Esophagus (tissue), 2 donors: Measurements from ENCODE around the gene KRTAP19-8. TPM values are rescaled to one million over a fixed set of nuclear protein-coding genes. Genes with fewer than 3 reads are reported as not detected.

Experiments used
- H3K27ac ChIP-seq, 2 donors: one replicate each; pipeline ENCODE4 v1.5.1; 2013; ENCODE audit warnings: low read depth in 2 of 2, mild to moderate bottlenecking in 2 of 2, inconsistent platforms in 1 of 2, low read length in 1 of 2, moderate library complexity in 1 of 2
- H3K27me3 ChIP-seq, 2 donors: one replicate each; pipeline ENCODE4 v1.6.1; 2013; ENCODE audit warnings: low read length in 2 of 2, control low read depth in 1 of 2, mild to moderate bottlenecking in 1 of 2; ENCODE audit not compliant: insufficient read depth in 2 of 2, control insufficient read depth in 1 of 2
- H3K36me3 ChIP-seq, 2 donors: one replicate each; pipeline ENCODE4 v1.6.1; 2013; ENCODE audit warnings: low read length in 1 of 2; ENCODE audit not compliant: control insufficient read depth in 2 of 2, insufficient read depth in 2 of 2
- H3K4me1 ChIP-seq, 2 donors: one replicate each; pipeline ENCODE4 v1.6.1; 2013; ENCODE audit warnings: low read length in 1 of 2; ENCODE audit not compliant: control insufficient read depth in 2 of 2, insufficient read depth in 2 of 2
- H3K4me3 ChIP-seq, 2 donors: one replicate each; pipeline ENCODE4 v1.5.1; 2013; ENCODE audit warnings: low read length in 2 of 2, mild to moderate bottlenecking in 2 of 2, low read depth in 1 of 2, moderate library complexity in 1 of 2
- H3K9me3 ChIP-seq, 2 donors: one replicate each; pipeline ENCODE4 v1.6.1; 2013; ENCODE audit warnings: mild to moderate bottlenecking in 2 of 2, low read depth in 1 of 2, low read length in 1 of 2, moderate library complexity in 1 of 2; ENCODE audit not compliant: control insufficient read depth in 2 of 2, insufficient read depth in 1 of 2
- WGBS, 2 donors: extraction: QIAGEN DNeasy Blood & Tissue Kit; methylation state at CpG; one replicate each; pipeline ENCODE4 v1.1.7; 2013; 5-methylcytosine and 5-hydroxymethylcytosine counted together
- polyA plus RNA-seq, 2 donors: library from polyadenylated mRNA; stranded (reverse); fragments of 200-250 nt; gene quantifications; one replicate each; pipeline ENCODE4 v1.2.3, GENCODE V29; 2013
- donor health status: healthy with polysubstance abuse.
- donor health status: Bipolar disorder and iron deficiency.

KRTAP19-8 gene, protein sequence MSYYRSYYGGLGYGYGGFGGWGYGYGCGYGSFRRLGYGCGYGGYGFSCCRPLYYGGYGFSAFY
- polyA plus RNA-seq: not detected

DNA sequence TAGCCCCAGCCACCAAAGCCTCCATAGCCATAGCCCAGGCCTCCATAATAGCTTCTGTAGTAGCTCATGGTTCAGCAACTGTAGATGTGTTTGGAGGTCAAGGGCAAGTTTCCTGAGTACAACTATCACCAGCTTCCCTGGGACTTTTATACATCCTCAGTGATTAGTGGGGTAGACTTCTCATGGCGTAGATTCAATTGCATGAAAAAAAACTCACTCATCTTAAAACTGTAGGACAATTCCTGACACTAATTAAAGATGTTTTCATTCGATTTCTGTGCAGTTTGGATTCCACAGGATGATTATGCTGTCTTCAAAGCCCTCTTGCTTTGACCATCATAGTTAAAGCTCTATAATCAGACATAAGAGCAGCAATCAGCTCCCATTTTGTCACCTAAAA lies at the start of gene KRTAP19-8:
KRTAP19-8 (minus strand) TSS at position 101 of the 400 bp plus-strand sequence; CDS start at position 68, 33 bp downstream.
- H3K27me3 ChIP-seq: no peaks in the 10 kb centered on the region
- no peak within 1 kb of the TSS for H3K27ac ChIP-seq
- H3K4me3 ChIP-seq: no peak within 1 kb of the TSS
- 50 to 54% methylated on average over 2 of the region's 2 CpGs for WGBS, 2 donors
- H3K9me3 ChIP-seq: peaks cover 0 to 2% of the 10 kb centered on the region in 2 donors
- no peaks in the 10 kb centered on the region for H3K36me3 ChIP-seq
- no peaks in the 10 kb centered on the region for H3K4me1 ChIP-seq

GRCh38 chr21:31087639-31088473 lies 49.6 kb upstream of the KRTAP19-8 start:
- Histone ChIP-seq H3K4me3 (no peak overlapping the region), H3K36me3 (no peaks in the 10 kb centered on the region), H3K9me3 (peaks cover 0 to 5% of the 10 kb centered on the region in 2 donors), H3K27me3 (no peaks in the 10 kb centered on the region), H3K4me1 (no peaks in the 10 kb centered on the region), H3K27ac (no peak overlapping the region)
- 76 to 81% methylated on average over 34 of the region's 34 CpGs for WGBS, 2 donors

- Histone ChIP-seq H3K27me3 (no peaks in the 10 kb centered on the region), H3K4me3 (no peak overlapping the region), H3K4me1 (no peaks in the 10 kb centered on the region), H3K27ac (no peak overlapping the region), H3K9me3 (peaks cover 0 to 5% of the 10 kb centered on the region in 2 donors), H3K36me3 (no peaks in the 10 kb centered on the region)
- 67 to 73% methylated on average over 6 of the region's 6 CpGs for WGBS, 2 donors
Observed at GRCh38 chr21:31084689-31085088, 46.4 kb upstream of the KRTAP19-8 start.

DNA sequence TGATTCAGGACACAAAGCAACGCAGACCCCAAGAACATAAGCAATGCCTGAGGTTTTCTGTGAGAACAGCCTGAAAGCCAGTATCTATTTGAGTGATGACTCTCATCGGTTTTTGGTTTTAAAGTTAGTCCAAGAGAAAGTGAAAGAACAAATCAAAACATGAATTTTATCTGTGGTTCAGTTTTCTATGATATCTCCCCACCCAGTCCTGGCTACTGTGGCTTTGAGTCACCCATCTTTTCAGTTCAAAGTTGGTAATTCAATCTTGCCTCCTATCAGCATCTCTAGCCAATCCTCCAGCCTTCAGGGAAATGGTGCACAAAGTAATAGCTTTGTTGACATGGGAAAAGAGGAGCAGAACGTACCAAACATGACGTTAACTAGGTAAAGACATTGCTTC lies 40.5 kb upstream of the KRTAP19-8 start:
- Histone ChIP-seq H3K4me1 (no peaks in the 10 kb centered on the region), H3K9me3 (no peaks in the 10 kb centered on the region), H3K4me3 (no peak overlapping the region), H3K27me3 (no peaks in the 10 kb centered on the region), H3K36me3 (no peaks in the 10 kb centered on the region), H3K27ac (no peak overlapping the region)
- 53 to 57% methylated on average over 4 of the region's 4 CpGs for WGBS, 2 donors

DNA sequence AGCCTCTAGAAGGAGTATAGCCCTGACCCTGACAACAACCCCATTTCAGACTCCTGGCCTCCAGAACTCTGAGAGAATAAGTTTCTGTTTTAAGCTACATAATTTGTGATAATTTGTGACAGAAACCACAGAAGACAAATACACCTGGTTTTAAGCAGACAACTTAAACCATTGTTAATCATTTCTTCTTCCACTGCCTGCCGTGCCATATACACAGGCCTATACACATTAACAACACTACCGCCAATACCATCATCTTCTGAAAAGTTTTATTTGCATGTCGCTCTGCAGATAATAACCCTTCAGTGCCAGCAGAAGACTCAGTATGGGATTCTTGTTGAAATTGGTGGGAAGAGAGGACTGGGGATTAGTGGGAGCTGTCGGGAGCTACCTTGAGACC lies 39.9 kb upstream of the KRTAP19-8 start:
- WGBS, 2 donors: 82 to 89% methylated on average over 4 of the region's 4 CpGs
- H3K36me3 ChIP-seq: no peaks in the 10 kb centered on the region
- no peaks in the 10 kb centered on the region for H3K27me3 ChIP-seq
- H3K4me3 ChIP-seq: no peak overlapping the region
- H3K4me1 ChIP-seq: no peaks in the 10 kb centered on the region
- H3K9me3 ChIP-seq: no peaks in the 10 kb centered on the region
- H3K27ac ChIP-seq: no peak overlapping the region

GRCh38 chr21:31075848-31076247 lies 37.6 kb upstream of the KRTAP19-8 start:
- no peak overlapping the region for H3K4me3 ChIP-seq
- no peaks in the 10 kb centered on the region for H3K36me3 ChIP-seq
- H3K4me1 ChIP-seq: no peaks in the 10 kb centered on the region
- no peaks in the 10 kb centered on the region for H3K27me3 ChIP-seq
- no peak overlapping the region for H3K27ac ChIP-seq
- no peaks in the 10 kb centered on the region for H3K9me3 ChIP-seq
- 92 to 95% methylated on average over 6 of the region's 6 CpGs for WGBS, 2 donors

DNA sequence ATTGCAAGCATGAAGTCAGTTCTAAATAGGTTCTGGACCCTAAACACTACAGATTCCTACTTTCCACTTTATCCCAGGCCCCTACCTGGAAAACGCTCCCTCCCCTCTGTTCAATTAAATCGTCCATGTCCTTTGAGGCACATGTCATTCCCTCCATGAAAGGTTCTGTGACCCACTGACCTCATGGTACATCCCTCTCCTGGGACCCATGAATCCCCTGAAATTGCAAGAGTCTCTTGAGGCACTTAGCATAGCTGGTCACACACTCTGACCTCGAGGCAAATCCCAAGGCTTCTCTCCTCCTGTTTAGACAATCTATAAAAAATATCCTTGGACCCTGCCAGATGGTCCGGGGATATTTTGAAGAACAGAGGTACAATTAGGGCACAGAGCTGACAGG lies 34.3 kb upstream of the KRTAP19-8 start:
- Histone ChIP-seq H3K9me3 (no peaks in the 10 kb centered on the region), H3K4me1 (no peaks in the 10 kb centered on the region), H3K27me3 (no peaks in the 10 kb centered on the region), H3K4me3 (no peak overlapping the region), H3K27ac (no peak overlapping the region), H3K36me3 (no peaks in the 10 kb centered on the region)
- 48 to 51% methylated on average over 4 of the region's 4 CpGs for WGBS, 2 donors

DNA sequence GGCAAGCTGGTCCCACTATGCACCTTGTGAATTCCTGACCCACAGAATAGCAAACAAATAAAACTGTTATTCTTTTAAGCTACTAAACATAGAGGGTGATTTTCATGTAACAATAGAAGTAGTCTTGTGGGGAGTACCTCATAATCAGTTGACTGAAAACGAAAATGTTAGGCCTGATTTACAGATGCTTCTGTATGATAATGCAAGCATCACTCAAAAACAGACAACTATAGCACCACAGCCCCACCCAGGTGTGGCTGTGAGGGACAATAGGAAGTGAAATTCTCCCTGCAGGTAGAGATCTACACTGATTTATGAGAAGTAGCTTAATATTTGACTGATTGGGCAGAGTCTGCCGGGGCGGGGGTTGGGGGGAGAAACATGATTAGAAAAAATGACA lies 26.5 kb upstream of the KRTAP19-8 start:
- Histone ChIP-seq H3K36me3 (no peaks in the 10 kb centered on the region), H3K4me3 (no peak overlapping the region), H3K4me1 (no peaks in the 10 kb centered on the region), H3K27ac (no peak overlapping the region), H3K9me3 (no peaks in the 10 kb centered on the region), H3K27me3 (no peaks in the 10 kb centered on the region)
- whole genome bisulfite sequencing, 2 donors: 64 to 75% methylated on average over 3 of the region's 3 CpGs

DNA sequence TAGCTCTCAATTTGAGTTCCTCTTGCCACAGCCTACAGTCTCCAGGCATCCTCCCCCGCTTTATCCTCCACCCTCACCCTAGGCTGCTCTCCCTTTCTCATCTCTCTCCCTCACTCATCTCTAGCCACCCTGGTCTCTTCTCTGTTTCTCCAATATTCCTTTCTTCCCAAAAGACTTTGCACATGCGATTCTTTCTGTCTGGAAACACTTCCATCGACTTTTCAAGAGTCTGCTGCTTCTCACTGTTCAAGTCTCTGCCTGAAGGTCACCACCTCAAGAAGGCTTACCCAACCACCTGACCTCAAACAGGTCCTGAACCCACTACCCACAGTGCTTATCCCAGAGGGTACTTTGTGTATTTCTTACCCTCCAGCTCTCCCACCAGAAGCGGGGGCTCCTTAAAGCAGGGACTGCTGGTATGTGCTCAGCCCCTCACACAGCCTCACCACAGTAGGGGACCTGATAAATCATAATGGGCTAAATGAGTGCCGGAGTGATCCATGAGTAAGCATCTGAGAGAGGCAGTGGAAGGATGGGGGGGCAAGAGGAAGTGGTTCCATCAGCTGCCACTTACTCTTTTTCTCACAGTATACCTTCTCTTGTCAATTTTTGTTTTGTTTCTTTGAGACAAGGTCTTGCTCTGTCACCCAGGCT lies 14.3 kb upstream of the KRTAP19-8 start:
- H3K36me3 ChIP-seq: no peaks in the 10 kb centered on the region
- H3K27me3 ChIP-seq: no peaks in the 10 kb centered on the region
- peaks cover 0 to 2% of the 10 kb centered on the region in 2 donors for H3K9me3 ChIP-seq
- H3K27ac ChIP-seq: no peak overlapping the region
- WGBS, 2 donors: 83 to 84% methylated on average over 5 of the region's 5 CpGs
- no peaks in the 10 kb centered on the region for H3K4me1 ChIP-seq
- H3K4me3 ChIP-seq: no peak overlapping the region
